ENCODE results near the gene GOLGA8F.
"Not testable (repeated sequence)": the region's sequence is repeated elsewhere in the genome, so short reads cannot be mapped to it uniquely, and the experiment has no call there.

The GOLGA8F gene

DNA sequence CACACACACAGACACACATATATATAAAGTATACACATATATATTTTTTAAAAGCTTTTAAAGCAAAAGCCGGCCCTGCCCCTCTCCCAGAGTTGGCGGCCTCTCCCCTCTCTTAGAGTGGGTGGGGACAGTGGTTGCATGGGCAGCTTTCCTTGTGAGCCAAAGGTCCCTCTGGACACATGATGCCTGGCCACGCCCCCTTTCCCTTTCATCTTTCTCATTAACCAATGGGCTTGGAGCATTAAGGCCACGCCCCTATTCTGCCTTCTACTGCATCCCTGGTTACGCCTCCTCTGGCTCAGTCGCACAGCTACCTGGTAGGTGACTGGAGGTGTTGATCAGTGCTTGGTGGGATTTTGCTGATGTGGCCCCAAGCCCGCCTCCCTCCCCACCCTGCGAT, at the start of gene GOLGA8F:
Gene GOLGA8F (plus strand): TSS at position 301 of the 400 bp plus-strand sequence. CDS start 98 bp downstream, at position 399.
- DNase-seq, result not testable (repeated sequence)

GRCh38 chr15:28357984-28358383, 20.5 kb upstream of the GOLGA8F start, which contains the start of gene GOLGA6L24:
TSS of gene GOLGA6L24 (minus strand) at chr15:28358084. CDS start at chr15:28358023, 61 bp downstream.
- not testable (repeated sequence) for DNase-seq

DNA sequence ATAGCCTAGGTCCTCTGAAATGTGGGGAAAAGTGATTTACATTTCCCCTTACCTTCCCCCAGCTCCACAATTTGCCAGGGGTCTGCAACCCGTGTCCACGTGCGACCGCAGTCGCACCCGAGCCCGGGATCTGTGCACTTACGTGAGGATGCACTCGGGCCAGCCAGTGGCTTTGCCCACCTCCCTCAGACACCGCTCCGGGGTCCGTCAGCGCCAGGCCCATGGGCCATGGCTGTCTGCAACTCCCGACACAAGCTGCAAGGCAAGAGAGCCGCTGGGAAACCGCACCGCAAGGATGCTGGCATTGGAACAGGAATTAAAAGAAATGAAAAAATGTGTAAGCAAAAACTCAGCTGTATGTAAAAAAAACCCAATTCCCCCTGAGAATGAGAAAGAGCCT, 13.0 kb upstream of the GOLGA8F start:
- DNase-seq, result not testable (repeated sequence)

- DNase-seq, result not testable (repeated sequence)
Measured at GRCh38 chr15:28380053-28380452, 1.6 kb downstream of the GOLGA8F start.

DNA sequence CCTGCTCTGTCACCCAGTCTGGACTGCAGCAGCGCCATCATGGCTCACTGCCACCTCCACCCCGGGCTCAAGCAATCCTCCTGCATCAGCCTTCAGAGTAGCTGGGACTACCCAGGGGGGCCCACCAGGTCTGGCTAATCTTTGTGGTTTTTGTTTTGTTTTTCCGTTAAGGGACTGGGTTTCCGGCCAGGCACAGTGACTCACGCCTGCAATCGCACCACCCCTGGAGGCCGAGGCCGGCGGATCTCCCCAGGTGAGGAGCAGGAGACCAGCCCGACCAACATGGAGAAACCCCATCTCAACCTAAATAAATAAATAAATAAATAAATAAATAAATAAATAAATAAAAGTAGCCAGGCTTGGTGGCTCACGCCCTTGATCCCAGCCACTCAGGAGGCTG, 17.6 kb downstream of the GOLGA8F start:
- not testable (repeated sequence) for DNase-seq

DNA sequence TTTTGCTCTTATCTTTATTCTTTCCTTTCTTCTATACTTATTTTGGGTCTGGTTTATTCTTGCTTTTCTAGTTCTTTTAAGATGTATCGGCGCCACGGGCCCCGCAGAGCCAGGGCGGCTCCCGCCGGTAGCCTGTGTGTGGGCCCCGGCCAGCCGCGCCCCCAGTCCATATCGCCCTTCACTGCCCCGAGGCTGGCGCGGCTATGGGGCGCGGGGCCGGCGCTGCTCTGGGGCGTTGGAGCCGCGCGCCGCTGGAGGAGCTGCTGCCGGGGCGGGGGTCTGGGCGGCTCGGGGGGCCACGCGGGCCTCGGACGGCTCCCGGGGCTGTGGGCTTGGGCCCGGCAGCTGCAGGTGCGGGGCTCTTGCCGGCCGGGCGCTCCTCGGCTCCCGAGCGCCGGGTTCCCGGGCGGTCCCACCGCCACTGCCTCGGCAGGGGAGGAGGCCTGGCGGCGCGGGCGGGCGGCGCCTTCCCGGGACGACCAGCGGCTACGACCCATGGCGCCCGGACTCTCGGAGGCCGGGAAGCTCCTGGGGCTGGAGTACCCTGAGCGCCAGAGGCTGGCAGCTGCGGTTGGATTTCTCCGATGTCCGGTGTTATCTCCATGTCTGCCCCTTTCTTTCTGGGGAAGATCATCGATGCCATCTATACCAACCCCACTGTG, 24.4 kb downstream of the GOLGA8F start:
- not testable (repeated sequence) for DNase-seq

DNA sequence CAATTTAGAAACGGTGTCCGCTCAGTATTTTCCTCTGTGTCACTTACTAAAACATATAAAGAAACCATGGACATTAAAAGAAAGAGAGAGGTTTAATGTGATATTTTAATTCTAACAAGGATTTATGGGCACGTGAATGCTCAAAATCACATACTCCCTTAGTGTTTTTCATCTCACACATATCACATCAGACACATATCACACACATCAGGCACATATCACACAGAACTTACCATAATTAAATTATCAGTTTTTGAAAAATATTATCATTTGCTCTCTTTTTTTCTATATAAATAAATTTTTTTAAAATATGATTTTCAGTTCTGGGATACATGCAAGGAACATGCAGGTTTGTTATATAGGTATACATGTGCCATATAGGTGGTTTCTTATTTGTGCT, 42.0 kb downstream of the GOLGA8F start:
- DNase-seq, result not testable (repeated sequence)

- not testable (repeated sequence) for DNase-seq
Measured at GRCh38 chr15:28435594-28435993, 57.1 kb downstream of the GOLGA8F start.
